WTC11 (cell line): ENCODE results near the gene NGF. TPM values are rescaled to one million over a fixed set of nuclear protein-coding genes. Genes with fewer than 3 reads are reported as not detected.

ENCODE experiments used
- ATAC-seq: fragments of 200-7000 bp; cut with Tn5 transposase; 2 replicates; pipeline ENCODE4 v1.10.0; 2021; ENCODE audit warnings: mild to moderate bottlenecking, moderate library complexity
- CTCF ChIA-PET: fragments of 300-600 bp; sonication (Branson Sonifier 250); formaldehyde crosslinking; loops from one replicate; lab custom pipeline; 2021; ENCODE audit warnings: antibody characterized with exemption; lab: Charles Lee
- POLR2A ChIA-PET: fragments of 350-600 bp; sonication (Branson Sonifier 250); formaldehyde crosslinking; loops from one replicate; lab custom pipeline; 2021; ENCODE audit warnings: antibody characterized with exemption; lab: Charles Lee
- DNase-seq: peaks from one replicate; pipeline ENCODE4 v3.0.0; 2021; ENCODE audit warnings: low spot score
- H3K27ac Mint-ChIP-seq: 2 replicates; pipeline ENCODE4 v1.8.0; 2021; ENCODE audit warnings: mixed read lengths
- H3K27me3 Mint-ChIP-seq: 2 replicates; pipeline ENCODE4 v1.8.0; 2021; ENCODE audit warnings: low read depth, mild to moderate bottlenecking, moderate library complexity, mixed read lengths
- H3K36me3 Mint-ChIP-seq: 2 replicates; pipeline ENCODE4 v1.8.0; 2021; ENCODE audit warnings: mixed read lengths
- H3K4me1 Mint-ChIP-seq: 2 replicates; pipeline ENCODE4 v1.8.0; 2022; ENCODE audit warnings: mixed read lengths
- H3K4me3 Mint-ChIP-seq: 2 replicates; pipeline ENCODE4 v1.8.0; 2021; ENCODE audit warnings: mild to moderate bottlenecking, moderate library complexity, mixed read lengths
- H3K9me3 Mint-ChIP-seq: 2 replicates; pipeline ENCODE4 v1.8.0; 2021; ENCODE audit warnings: mixed read lengths
- CBFB ChIP-seq: sonication (generic); formaldehyde crosslinking; IDR thresholded peaks from 2 replicates; pipeline ENCODE4 v1.8.1; 2022; ENCODE audit warnings: mild to moderate bottlenecking, low read depth, missing genetic modification reagents
- CTCF ChIP-seq: fragments of 200-600 bp; IDR thresholded peaks from 2 replicates; pipeline ENCODE4 v1.8.0; 2022; ENCODE audit warnings: antibody characterized with exemption
- E2F5 ChIP-seq: sonication (generic); formaldehyde crosslinking; IDR thresholded peaks from 2 replicates; pipeline ENCODE4 v1.8.1; 2022; ENCODE audit warnings: mild to moderate bottlenecking, moderate library complexity, missing genetic modification reagents
- ELF4 ChIP-seq: sonication (generic); formaldehyde crosslinking; IDR thresholded peaks from 2 replicates; pipeline ENCODE4 v1.8.1; 2022; ENCODE audit warnings: low read depth, mild to moderate bottlenecking, moderate library complexity, missing genetic modification reagents
- ETV6 ChIP-seq: sonication (generic); formaldehyde crosslinking; IDR thresholded peaks from 2 replicates; pipeline ENCODE4 v1.8.1; 2022; ENCODE audit warnings: mild to moderate bottlenecking, missing genetic modification reagents
- GABPB1 ChIP-seq: sonication (generic); formaldehyde crosslinking; IDR thresholded peaks from 2 replicates; pipeline ENCODE4 v1.8.1; 2023; ENCODE audit warnings: mild to moderate bottlenecking, missing genetic modification reagents
- IRF1 ChIP-seq: sonication (generic); formaldehyde crosslinking; IDR thresholded peaks from 2 replicates; pipeline ENCODE4 v1.8.0; 2023; ENCODE audit warnings: missing genetic modification reagents
- JUN ChIP-seq: sonication (generic); formaldehyde crosslinking; IDR thresholded peaks from 2 replicates; pipeline ENCODE4 v1.8.0; 2023; ENCODE audit warnings: mild to moderate bottlenecking, missing genetic modification reagents
- MAX ChIP-seq: sonication (generic); formaldehyde crosslinking; IDR thresholded peaks from 2 replicates; pipeline ENCODE4 v1.8.0; 2022; ENCODE audit warnings: mild to moderate bottlenecking, missing genetic modification reagents
- MYBL2 ChIP-seq: sonication (generic); formaldehyde crosslinking; IDR thresholded peaks from 2 replicates; pipeline ENCODE4 v1.8.1; 2023; ENCODE audit warnings: mild to moderate bottlenecking, moderate library complexity, missing genetic modification reagents
- NR2C2 ChIP-seq: sonication (generic); formaldehyde crosslinking; IDR thresholded peaks from 2 replicates; pipeline ENCODE4 v1.8.0; 2022; ENCODE audit warnings: mild to moderate bottlenecking, missing genetic modification reagents
- SMAD3 ChIP-seq: sonication (generic); formaldehyde crosslinking; IDR thresholded peaks from 2 replicates; pipeline ENCODE4 v1.8.0; 2022; ENCODE audit warnings: missing genetic modification reagents, mild to moderate bottlenecking, borderline replicate concordance
- USF2 ChIP-seq: sonication (generic); formaldehyde crosslinking; IDR thresholded peaks from 2 replicates; pipeline ENCODE4 v1.8.1; 2023; ENCODE audit warnings: mild to moderate bottlenecking, missing genetic modification reagents, moderate library complexity
- ZMAT4 ChIP-seq: fragments of 250-450 bp; sonication (Bioruptor Pico); IDR thresholded peaks from 2 replicates; pipeline ENCODE4 v1.9.0; 2021; ENCODE audit warnings: mild to moderate bottlenecking
- ZNF281 ChIP-seq: sonication (generic); formaldehyde crosslinking; IDR thresholded peaks from 2 replicates; pipeline ENCODE4 v1.8.0; 2023; ENCODE audit warnings: mild to moderate bottlenecking, missing genetic modification reagents
- ZNF396 ChIP-seq: fragments of 250-450 bp; sonication (Bioruptor Pico); IDR thresholded peaks from 2 replicates; pipeline ENCODE4 v1.8.0; 2021; ENCODE audit warnings: mild to moderate bottlenecking, moderate library complexity, borderline replicate concordance
- total RNA-seq: library from RNA; stranded (reverse); gene quantifications from 3 replicates; pipeline ENCODE4 v1.2.3, GENCODE V29; 2021

NGF gene
- total RNA-seq, 1 experiment from 2014 or later: 0.55 TPM

GRCh38 chr1:115313182-115313581, 24.9 kb downstream of the NGF start:
- peaks cover 39% of the 10 kb centered on the region for H3K4me1 Mint-ChIP-seq
- H3K9me3 Mint-ChIP-seq: peaks cover 6% of the 10 kb centered on the region; the same call in 1 of the 2 replicates
- ATAC-seq: no peak
- POLR2A ChIA-PET: no interaction called here
- H3K27ac Mint-ChIP-seq: no peak overlapping the region
- DNase-seq: no peak
- H3K4me3 Mint-ChIP-seq: no peak overlapping the region
- no peaks in the 10 kb centered on the region for H3K27me3 Mint-ChIP-seq
- H3K36me3 Mint-ChIP-seq: no peaks in the 10 kb centered on the region
- TF ChIP-seq NR2C2: no peak
- TF ChIP-seq ZNF396: no peak
- TF ChIP-seq MYBL2: no peak
- no peak for TF ChIP-seq MAX (CRISPR knock-in tag)
- TF ChIP-seq ZNF281 (CRISPR knock-in tag): no peak
- TF ChIP-seq ELF4: no peak
- TF ChIP-seq JUN: no peak
- TF ChIP-seq ETV6: no peak
- no peak for TF ChIP-seq IRF1 (CRISPR knock-in tag)
- TF ChIP-seq SMAD3: no peak
- TF ChIP-seq CBFB (CRISPR knock-in tag): no peak
- CTCF ChIA-PET: interaction anchor here (0.7 kb wide), 1 partner anchor 25 kb away, joined by 3 read pairs; no protein-coding TSS in a partner anchor

- DNase-seq: no peak
- POLR2A ChIA-PET: no interaction called here
- CTCF ChIA-PET: interaction anchor here (0.7 kb wide), 1 partner anchor 24 kb away, joined by 3 read pairs; no protein-coding TSS in a partner anchor
- TF ChIP-seq ZMAT4 (CRISPR knock-in tag): no peak
- ATAC-seq: no peak
- Mint-ChIP-seq H3K4me3 (no peak overlapping the region), H3K36me3 (no peaks in the 10 kb centered on the region), H3K4me1 (peaks cover 39% of the 10 kb centered on the region), H3K27ac (no peak overlapping the region), H3K9me3 (peaks cover 6% of the 10 kb centered on the region; the same call in 1 of the 2 replicates), H3K27me3 (no peaks in the 10 kb centered on the region)
Observed at GRCh38 chr1:115312742-115313141, 25.3 kb downstream of the NGF start.

GRCh38 chr1:115311474-115311989, 26.5 kb downstream of the NGF start:
- Mint-ChIP-seq H3K4me3 (no peak overlapping the region), H3K9me3 (peaks cover 6% of the 10 kb centered on the region; the same call in 1 of the 2 replicates)
- TF ChIP-seq ELF4 (no peak), GABPB1 (CRISPR knock-in tag) (no peak), MAX (CRISPR knock-in tag) (no peak), USF2 (no peak), CTCF (no peak), E2F5 (CRISPR knock-in tag) (no peak)
- TF ChIP-seq, all 79 proteins: peak for 0
- ATAC-seq (no peak), DNase-seq (no peak)
- POLR2A ChIA-PET: no interaction called here
- Mint-ChIP-seq H3K4me1 (peaks cover 39% of the 10 kb centered on the region), H3K27ac (no peak overlapping the region), H3K27me3 (no peaks in the 10 kb centered on the region), H3K36me3 (no peaks in the 10 kb centered on the region)
- CTCF ChIA-PET: no interaction called here
